COR-L47 (cell line): ENCODE data around the gene MPP7.
"Not testable (repeated sequence)": the region's sequence is repeated elsewhere in the genome, so short reads cannot be mapped to it uniquely, and the experiment has no call there.

Experiments
- DNase-seq: peaks from one replicate; lab custom pipeline; 2025; lab: John Stamatoyannopoulos, UW

Gene MPP7

GRCh38 chr10:28302638-28303488 is at the start of gene MPP7:
Gene MPP7, minus strand, starts transcription at chr10:28303064. Its CDS starts 64,460 bp downstream, at chr10:28238604.
- DNase-seq: peak; percentile 16

- no peak for DNase-seq
Measured at GRCh38 chr10:28349892-28350291, 47.0 kb upstream of the MPP7 start.

GRCh38 chr10:28343987-28344895 is 41.4 kb upstream of the MPP7 start:
- DNase-seq: no peak

GRCh38 chr10:28343252-28343651 is 40.4 kb upstream of the MPP7 start:
- DNase-seq: no peak

GRCh38 chr10:28341679-28342078 is 38.8 kb upstream of the MPP7 start:
- not testable (repeated sequence) for DNase-seq

GRCh38 chr10:28332726-28333125 is 29.9 kb upstream of the MPP7 start:
- DNase-seq: no peak

GRCh38 chr10:28331841-28332240 is 29.0 kb upstream of the MPP7 start:
- DNase-seq: no peak

GRCh38 chr10:28331066-28331465 is 28.2 kb upstream of the MPP7 start:
- DNase-seq: no peak

GRCh38 chr10:28328346-28328745 is 25.5 kb upstream of the MPP7 start:
- DNase-seq: no peak

- DNase-seq: no peak
Measured at GRCh38 chr10:28327491-28327880, 24.6 kb upstream of the MPP7 start.

- no peak for DNase-seq
Measured at GRCh38 chr10:28326516-28327490, 23.9 kb upstream of the MPP7 start.

GRCh38 chr10:28320799-28321198 is 17.9 kb upstream of the MPP7 start:
- DNase-seq: no peak

- DNase-seq: no peak
Measured at GRCh38 chr10:28320090-28320489, 17.2 kb upstream of the MPP7 start.

- DNase-seq: not testable (repeated sequence)
Measured at GRCh38 chr10:28319061-28319460, 16.2 kb upstream of the MPP7 start.

GRCh38 chr10:28318626-28319025 is 15.8 kb upstream of the MPP7 start:
- no peak for DNase-seq

- no peak for DNase-seq
Measured at GRCh38 chr10:28317760-28318159, 14.9 kb upstream of the MPP7 start.

- no peak for DNase-seq
Measured at GRCh38 chr10:28316696-28317095, 13.8 kb upstream of the MPP7 start.

- no peak for DNase-seq
Measured at GRCh38 chr10:28315140-28315539, 12.3 kb upstream of the MPP7 start.

- no peak for DNase-seq
Measured at GRCh38 chr10:28314211-28314610, 11.3 kb upstream of the MPP7 start.

- DNase-seq: no peak
Measured at GRCh38 chr10:28312572-28312971, 9.7 kb upstream of the MPP7 start.

GRCh38 chr10:28311104-28311503 is 8.2 kb upstream of the MPP7 start:
- DNase-seq: no peak

- DNase-seq: no peak
Measured at GRCh38 chr10:28307267-28307666, 4.4 kb upstream of the MPP7 start.
